ENCODE results near the gene ZRANB2.

The ZRANB2 gene, protein sequence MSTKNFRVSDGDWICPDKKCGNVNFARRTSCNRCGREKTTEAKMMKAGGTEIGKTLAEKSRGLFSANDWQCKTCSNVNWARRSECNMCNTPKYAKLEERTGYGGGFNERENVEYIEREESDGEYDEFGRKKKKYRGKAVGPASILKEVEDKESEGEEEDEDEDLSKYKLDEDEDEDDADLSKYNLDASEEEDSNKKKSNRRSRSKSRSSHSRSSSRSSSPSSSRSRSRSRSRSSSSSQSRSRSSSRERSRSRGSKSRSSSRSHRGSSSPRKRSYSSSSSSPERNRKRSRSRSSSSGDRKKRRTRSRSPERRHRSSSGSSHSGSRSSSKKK

DNA sequence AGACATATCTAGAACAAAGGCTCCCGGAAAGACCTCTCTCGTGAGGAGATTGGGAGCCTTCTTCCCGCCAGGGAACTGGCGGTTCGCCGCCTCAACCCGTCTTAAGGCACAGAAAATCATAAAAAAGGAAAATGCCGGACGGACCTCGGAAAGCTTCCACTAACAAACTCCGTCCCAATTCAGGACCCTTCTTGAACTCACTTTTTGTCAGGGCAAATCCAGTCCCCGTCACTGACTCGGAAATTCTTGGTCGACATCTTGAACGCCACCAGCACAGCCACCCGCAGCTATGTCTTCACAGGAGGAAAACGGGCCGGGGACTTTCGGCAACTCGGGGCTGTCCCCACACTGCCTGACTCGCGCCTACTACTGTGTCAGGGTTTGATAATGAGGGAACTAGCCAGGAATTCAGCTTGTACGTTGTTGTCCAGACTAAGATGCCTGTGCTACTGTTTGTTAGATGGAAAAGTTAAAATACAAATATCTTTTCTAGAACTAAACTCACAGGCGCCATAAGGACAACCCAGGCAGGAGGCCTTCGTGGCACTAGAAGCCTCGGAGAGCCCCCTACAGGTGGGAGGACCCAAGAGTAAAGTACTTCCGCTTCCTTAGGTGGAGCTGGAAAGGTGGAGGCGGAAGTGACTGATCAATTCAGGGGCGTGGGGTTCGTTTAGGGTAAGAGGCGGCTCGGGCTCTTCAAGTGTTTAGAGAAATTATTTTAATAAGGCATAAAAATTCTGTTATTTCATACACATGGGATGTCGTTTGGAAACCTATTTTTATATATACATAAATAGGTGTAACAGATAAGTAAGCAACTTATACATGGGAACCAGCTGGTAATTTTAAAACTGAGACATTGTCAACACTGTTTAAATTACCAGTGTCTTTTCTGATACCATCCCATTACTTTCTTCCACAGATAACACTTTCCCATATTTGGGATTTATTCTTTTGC, at the start of gene ZRANB2:
Gene ZRANB2 (minus strand): TSS at position 297 of the 958 bp plus-strand sequence. CDS start 40 bp downstream, at position 257.
- FAIRE-seq, result peak; percentile 97

DNA sequence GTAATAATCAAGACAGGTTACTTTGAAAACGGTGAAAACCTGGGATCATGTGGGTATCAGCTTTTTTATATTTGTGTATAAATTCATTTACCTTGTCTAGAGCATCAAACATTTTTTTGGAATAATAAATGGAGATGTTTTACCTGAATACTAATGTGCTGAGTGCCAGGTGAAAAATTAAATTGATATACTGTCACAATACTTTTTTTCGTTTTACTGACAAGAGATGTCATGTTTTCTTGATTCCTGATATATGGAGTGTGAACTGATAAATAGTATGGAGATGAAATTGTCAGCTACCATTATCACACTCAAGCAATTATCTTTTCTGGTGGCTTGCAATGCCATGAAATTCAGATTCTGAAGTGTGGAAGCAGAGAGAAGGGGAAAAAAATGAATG, 47.2 kb upstream of the ZRANB2 start:
- FAIRE-seq, result no peak

DNA sequence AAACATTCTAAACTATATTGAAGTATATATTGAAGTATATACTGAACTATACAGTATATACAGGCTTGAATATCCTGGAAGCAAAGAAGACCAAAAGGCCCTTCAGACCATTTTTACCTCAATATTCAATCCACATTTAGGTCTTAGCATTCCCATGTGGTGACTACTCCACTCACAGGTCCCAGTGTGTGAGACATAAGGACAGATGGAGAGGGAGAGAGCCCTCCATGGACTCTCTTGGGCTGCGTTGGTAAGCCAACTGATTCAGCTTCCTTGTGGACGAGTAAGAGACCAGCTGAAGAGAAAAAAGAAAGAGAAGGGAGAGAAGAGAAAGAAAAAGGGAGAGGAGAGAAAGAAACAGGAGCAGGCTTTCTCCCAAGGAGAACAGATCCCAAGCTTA, 37.3 kb upstream of the ZRANB2 start:
- FAIRE-seq, result no peak

DNA sequence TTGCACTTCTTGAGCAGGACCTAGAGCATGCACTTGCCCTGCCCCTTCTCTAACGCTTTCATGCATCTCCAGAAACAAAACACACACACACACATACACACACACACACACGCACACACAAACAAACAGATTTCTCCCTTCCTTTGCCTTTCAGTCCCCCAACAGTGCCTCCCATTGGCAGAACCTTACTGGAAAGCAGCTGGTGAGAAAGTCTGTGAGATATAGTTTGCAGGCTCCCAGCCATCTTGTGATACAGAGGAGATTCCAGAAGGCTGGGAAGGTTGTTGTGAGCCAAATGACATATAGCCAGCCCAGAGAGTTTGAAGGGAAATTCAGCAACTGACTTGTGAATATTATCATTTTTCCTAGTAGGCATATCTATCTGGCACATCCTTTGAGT, 35.9 kb upstream of the ZRANB2 start:
- FAIRE-seq, result no peak

DNA sequence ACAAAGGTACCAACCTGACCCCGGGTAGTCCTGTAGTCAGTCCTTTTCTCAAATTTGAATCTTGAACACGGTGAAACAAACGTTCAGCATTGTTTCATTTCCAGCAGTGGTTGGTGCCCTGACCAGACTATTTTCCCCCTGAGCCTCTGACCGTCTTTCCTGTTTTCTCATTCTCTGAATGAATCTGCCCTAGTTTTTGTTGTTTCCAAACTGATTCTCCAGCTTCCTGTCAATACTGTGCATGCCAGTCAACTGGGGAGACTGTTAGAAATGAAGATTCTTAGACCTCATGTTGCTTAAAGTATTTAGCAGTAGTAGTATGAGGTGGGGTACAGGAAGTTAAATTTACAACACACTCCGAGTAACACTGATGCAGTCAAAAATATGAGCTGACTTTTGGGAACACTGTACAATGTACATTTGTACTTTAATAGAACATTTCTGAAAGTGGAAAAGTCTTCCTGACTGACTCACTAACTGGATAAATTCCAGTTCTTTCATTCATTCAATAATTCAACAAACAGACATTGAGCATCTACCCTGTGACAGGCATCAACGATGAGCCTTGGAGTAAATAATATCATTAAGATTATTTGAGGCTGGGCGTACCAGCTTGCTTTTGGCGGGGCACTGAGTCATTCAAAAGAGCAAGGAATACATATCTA, 26.0 kb upstream of the ZRANB2 start:
- no peak for FAIRE-seq

DNA sequence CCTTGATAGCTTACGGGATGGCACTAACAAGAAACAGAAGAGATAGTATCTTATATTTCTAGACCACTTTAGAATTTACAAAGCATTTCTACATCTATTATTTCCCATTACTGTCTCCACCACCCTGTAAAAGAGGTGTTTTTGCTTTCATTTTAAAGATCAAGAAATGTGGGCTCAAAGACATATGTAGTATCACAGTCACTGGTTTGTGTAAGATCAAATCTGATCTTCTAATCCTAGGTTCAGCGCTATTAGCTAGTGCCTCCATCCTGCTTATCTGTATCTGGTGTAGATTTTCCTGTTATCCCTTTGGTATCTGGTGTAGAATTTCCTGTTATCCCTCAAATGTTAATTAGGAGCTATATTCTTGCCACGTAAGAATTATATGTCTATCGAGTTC, 23.6 kb upstream of the ZRANB2 start:
- FAIRE-seq, result no peak

DNA sequence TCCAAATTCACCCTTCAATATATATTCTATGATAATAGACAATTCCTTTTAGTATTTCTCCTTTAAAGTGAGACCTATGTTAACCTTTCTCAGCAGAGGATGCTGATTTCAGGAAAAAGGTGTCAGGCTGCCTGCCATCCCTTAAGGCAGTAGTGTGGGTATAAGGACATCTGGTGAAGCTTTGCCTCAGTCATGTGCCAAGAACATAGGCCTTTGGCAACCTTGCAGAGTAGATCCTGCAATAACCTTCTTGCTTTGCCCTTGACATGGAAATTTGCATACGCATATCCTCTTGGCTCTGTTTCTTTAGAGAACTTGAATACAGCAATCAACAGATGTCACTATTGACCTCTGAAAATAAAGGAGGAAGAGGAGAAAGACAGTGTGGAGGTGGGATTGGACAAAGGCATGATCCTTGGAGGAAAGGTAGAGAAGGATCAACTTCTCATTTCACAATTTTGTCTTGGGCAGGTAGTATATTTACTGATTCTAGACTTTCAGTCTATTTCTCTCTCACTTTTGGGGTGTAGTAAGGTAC, 21.1 kb upstream of the ZRANB2 start:
- FAIRE-seq, result no peak

DNA sequence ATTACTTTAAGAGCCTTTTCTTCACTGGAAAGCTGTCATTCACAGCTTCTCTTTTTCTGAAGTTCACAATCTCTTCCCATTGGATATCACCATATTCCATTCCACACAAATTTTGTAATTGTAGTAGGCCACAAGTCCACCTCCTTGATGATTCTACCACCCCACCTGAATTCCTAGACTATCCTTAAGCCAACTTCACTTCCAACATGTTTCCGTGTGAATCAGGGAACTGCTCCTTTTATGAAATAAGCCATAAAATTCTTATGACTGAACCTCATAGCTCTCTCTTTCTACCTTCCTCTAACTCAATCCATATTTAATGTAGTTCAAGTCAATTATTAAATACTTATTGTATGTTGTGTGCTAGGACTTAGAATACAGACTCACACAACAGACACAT, 16.6 kb upstream of the ZRANB2 start:
- FAIRE-seq, result no peak

DNA sequence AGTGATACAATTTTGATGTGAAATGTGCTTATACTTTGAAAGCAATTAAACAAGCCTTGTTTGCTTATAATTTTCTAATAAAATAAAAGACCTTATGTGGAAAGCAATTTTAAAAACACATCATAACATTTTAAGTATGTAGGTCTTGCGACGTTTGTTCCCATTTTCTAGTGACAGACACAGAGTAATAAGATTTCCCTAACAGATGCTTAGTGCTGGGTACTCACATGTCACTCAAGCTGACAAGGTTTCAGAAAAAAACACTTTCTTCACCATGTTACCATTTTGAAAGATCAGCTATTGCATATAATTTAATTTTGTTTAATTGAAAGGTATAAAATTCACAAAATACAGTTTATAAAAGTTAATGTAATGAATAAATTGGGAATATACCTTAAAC, 14.1 kb upstream of the ZRANB2 start:
- no peak for FAIRE-seq

DNA sequence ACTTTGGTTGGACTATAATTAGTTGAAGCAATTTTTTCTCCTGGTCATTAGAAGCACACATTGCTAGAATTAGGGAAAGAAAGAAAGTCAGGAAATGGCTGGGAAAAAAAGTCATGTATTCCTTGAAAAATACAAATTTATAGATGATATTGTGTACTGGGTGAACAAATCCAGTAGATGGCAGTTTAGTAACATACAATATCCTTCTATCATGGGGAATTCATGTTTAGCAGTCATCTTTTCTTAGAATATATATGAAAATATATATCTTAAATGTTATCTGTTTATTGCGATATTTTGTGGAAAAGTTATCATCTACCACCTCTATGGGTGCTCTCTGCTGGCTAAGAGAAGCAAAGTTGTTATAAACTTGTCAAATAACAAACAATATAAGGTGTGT, 13.1 kb upstream of the ZRANB2 start:
- no peak for FAIRE-seq

DNA sequence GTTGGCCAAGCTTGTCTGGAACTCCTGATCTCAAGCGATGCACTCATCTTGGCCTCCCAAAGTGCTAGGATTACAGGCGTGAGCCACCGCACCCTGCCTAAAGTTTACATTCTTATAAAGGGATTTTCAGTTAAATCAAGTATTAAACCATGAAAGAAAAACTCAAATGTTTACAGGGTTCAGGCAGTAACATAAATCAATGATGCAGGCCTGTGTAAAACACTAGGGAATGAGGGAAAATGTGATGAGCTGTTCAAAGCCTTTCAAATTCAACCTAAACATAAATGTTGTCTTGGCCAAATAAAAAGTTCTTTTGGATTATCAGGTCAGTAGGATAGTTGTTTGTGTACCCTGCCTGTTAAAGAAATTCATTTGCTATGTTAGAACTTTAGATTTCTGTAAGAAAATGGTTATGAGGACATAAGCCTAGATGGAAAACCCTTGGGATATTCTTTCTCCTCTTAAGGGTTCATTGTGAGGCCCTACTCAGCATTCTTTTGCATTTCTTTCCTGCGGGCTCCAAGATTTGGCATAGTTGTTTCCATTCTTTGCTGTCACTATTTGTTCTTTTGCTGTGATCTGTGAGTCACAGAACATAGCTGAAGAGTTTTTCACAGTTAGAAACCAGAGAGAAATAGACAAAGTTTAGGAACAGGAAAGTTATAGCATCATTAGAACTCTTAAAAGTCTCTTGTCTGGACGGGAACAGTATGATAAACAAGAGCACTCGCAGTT, 8.9 kb upstream of the ZRANB2 start:
- no peak for FAIRE-seq

DNA sequence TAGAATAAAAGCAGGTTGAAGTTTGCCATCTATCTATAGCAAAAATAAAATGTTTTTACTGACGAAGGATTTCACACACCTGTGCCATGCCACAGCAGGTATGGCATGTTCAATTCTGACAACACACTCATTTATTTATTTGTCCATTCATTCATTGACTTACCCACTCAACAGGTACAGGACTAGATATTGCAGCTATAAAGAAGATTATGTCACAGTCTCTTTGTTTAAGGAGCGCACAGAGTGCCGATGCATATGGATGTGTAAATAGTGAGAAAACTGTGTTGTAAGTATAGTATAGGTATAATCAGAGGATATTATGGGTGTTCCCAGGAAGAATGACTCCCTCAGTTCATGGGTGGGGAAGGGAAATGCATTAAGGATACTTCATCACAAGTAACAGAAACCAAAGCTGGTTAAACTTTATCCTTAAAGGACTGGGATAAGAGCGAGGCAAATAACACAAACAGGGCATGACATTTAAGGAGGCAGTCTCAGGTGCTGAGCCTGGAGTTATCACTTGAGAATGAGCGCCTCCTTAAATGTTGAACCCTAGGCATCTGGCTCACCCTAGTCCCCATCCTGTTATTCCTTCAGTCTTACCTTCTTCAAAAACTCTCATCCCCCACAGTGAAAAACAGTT, 7.9 kb upstream of the ZRANB2 start:
- FAIRE-seq, result no peak

DNA sequence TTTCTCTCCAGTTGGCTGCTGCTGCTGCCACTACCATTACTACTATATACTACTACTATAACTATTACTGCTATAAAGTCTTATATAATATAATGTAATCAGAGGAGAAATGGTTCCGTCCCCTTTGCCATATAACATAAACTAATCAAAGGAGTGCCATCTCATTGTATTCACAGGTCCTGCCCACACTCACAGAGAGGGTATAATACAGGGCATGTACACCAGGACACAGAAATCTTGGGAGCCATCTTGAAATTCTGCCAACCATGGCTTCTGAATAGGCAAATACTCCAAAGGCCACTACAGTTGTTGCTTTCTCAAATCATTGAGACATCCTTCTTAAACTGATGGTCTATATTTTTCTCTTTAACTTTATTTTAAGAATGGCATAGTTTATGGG, 6.9 kb upstream of the ZRANB2 start:
- no peak for FAIRE-seq

DNA sequence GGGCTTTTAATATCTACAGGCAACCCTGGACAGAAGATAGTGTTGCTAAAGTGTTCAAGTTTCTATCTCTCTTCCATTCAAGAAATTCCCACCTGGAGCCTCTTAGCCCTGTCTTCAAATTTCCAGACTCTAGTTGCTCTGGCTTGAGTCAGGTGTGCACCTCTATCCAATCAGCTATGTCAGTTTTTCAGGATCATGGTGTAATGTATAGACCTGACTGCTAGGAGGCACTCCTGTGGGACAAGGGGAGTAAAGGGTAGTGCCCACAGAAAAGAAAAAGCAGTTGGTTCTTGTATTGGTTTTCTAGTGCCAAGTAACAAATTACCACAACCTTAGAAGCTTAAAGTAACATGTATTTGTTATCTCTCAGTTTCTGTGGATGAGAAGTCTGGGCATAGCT, 6.2 kb upstream of the ZRANB2 start:
- FAIRE-seq, result no peak

DNA sequence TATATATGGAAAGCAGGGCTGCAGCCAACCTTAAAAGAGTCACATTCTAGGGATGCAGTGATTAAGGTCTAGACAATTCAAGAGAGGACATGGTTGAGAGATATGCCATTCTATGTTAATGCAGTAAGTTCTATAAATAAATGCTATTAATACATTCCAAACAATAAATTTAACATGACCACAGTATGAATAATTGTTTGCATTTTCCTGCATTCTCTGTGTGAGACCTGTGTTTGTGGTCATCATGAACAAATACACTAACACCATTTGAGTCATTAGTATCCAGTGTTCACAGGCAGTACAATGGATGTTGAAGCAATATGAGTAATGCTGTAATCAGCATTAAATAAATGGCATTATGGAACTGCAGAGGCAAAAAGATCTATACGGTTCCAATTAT, 5.5 kb upstream of the ZRANB2 start:
- no peak for FAIRE-seq

DNA sequence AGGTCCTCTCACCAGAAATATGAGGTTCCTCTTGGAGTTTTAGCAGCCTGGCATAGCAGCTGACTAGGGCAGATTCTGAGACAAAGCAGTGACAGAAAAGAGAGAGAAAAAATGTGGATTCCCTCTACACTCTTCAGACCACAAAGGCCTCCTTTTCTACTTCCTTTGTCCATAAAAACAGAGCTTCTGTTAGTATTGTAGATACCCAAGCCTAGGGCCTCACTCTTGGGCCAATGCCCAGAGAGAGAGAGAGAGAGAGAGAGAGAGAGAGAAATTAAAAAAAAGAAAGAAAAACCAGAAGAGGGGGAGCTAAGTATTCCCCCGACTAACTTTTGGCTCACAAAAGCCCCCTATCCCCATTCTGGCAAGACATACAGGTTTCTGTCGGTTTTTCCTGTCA, 2.4 kb upstream of the ZRANB2 start:
- no peak for FAIRE-seq

DNA sequence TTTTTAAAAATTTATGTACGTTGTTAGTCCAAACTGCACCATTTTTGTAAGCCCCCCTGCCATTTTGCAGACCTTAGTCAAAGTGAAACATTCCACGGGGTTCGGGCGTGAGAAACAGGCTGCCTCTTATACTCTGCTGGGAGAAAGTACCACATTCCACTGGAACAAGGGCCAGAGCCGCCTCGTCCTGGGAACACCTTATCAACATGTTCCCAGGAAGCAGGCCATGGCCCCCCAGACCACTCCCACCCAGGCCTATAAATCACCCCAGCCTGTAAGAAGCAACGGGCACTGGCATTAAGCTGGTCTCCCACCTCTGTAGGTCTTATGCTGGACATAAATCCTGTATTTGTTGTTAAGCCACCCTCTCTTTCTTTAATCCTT, 854 bp upstream of the ZRANB2 start:
- FAIRE-seq, result no peak

DNA sequence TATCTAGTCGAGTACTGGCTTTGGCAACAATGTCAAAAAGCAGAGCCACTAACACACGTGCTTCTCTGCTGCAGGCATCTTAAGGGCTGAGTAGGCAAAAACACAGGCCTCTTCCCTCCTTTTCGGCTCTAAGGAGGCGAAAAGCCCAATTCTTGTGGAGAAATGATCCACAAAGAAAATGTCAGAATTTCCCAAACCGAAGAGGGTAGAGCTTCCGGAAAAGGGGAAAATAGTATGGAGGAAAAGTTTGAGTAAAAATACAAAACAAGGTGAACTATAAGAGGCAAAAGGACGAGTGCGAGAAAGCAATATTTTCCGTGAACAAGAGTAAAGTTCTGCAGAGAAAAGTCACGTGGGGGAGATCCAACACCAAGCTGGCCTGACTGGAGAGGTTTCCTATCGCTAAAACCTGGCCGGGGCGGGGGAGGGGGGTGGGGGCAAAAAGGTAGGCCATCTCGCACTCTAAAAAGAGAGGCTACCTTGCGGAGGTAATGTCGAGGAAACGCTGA, 551 bp downstream of the ZRANB2 start:
- no peak for FAIRE-seq

DNA sequence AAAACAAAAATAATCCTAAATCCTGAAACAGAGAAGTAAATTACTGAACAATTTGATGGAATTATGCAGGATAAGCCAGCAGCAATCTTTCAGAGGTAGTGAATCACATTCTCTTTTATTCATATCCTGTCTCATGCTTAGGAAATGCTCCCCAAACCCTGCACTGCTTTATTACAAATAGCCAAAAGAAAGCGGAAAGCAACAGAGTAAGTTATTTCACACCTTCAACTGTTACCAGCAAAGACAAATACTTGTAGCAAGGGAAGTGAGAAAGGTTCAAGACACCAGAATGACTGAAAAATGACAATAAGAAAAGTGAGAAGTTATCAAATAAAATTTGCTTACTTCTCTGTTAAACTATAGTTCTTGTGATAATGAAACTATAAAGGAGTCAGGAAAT, 6.2 kb downstream of the ZRANB2 start:
- no peak for FAIRE-seq

DNA sequence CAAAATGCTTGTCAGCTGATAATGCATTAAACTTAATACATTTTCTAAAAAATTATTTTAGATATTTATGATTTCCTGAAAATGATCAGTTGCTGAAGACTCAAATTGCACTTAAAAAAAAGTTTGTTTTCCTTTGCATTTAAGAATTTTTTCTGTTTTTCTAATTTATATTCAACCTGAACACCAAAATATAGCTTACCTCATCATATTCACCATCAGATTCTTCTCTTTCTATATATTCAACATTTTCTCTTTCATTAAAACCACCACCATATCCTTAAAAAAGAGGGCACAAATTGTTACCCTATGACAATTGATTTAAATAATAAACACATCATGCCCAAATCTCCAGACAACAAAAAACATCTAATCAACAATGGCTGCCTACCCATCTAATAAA, 8.6 kb downstream of the ZRANB2 start:
- FAIRE-seq, result no peak

DNA sequence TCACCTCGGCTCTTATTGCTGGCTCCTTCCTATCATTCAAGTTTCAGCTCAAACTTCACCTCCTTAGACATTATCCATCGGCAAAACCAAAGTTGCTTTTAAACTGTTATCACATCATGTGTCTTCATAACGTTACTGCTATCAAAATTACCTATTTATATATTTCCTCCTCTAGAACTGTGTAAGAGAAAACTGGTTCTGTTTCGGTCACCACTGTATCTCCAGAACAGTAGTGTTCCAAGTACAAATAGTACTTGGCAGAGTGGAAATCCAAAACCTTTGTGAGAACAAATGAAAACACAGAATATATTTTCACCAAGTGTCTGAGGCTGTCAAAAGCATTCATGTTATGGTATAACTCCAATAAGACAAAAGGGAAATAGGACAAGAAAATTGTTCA, 9.1 kb downstream of the ZRANB2 start:
- FAIRE-seq, result no peak

Measured in TTC549 (cell line).